HEK293T (cell line): ENCODE results near the gene RAB3IL1.

Experiments used
- BHLHE40 ChIP-seq: fragments of 450-650 bp; IDR thresholded peaks from 2 replicates; pipeline ENCODE4 v1.6.1; 2016; ENCODE audit warnings: mild to moderate bottlenecking, moderate library complexity, borderline replicate concordance
- CTBP1 ChIP-seq: fragments of 450-650 bp; IDR thresholded peaks from 2 replicates; pipeline ENCODE4 v1.6.1; 2016; ENCODE audit warnings: borderline replicate concordance
- ELF4 ChIP-seq: fragments of 450-650 bp; IDR thresholded peaks from 2 replicates; pipeline ENCODE4 v1.6.1; 2017; ENCODE audit warnings: antibody characterized with exemption
- FOXM1 ChIP-seq: fragments of 450-650 bp; IDR thresholded peaks from 2 replicates; pipeline ENCODE4 v1.6.1; 2017; ENCODE audit warnings: mild to moderate bottlenecking, borderline replicate concordance
- L3MBTL2 ChIP-seq: fragments of 450-650 bp; conservative IDR thresholded peaks from 2 replicates; pipeline ENCODE4 v1.6.1; 2016; ENCODE audit warnings: mild to moderate bottlenecking
- PKNOX1 ChIP-seq: fragments of 450-650 bp; IDR thresholded peaks from 2 replicates; pipeline ENCODE4 v1.6.1; 2016
- SP1 ChIP-seq: fragments of 450-650 bp; IDR thresholded peaks from 2 replicates; pipeline ENCODE4 v1.6.1; 2017
- SUZ12 ChIP-seq: fragments of 450-650 bp; IDR thresholded peaks from 2 replicates; pipeline ENCODE4 v1.6.1; 2016; ENCODE audit warnings: mild to moderate bottlenecking
- TARDBP ChIP-seq: fragments of 450-650 bp; IDR thresholded peaks from 2 replicates; pipeline ENCODE4 v1.6.1; 2016
- ZNF384 ChIP-seq: fragments of 450-650 bp; IDR thresholded peaks from 2 replicates; pipeline ENCODE4 v1.6.1; 2016

GRCh38 chr11:61898247-61898582, 19.2 kb downstream of the RAB3IL1 start:
- TF ChIP-seq L3MBTL2 = no peak
- no peak for TF ChIP-seq FOXM1
- no peak for TF ChIP-seq BHLHE40
- TF ChIP-seq PKNOX1 = no peak
- TF ChIP-seq ELF4 = no peak
- no peak for TF ChIP-seq SP1
- no peak for TF ChIP-seq TARDBP
- no peak for TF ChIP-seq ZNF384
- TF ChIP-seq CTBP1 = no peak
- no peak for TF ChIP-seq SUZ12
